HAP-1 (cell line): ENCODE measurements around the gene STK17A.
"Not testable (repeated sequence)": the region's sequence is repeated elsewhere in the genome, so short reads cannot be mapped to it uniquely, and the experiment has no call there.

Experiments used
- DNase-seq, 2 experiments: peaks; one replicate each; pipeline ENCODE4 v3.0.0-alpha.2; 2016 to 2020; ENCODE audit warnings: low spot score in 2 of 2
- H3K27me3 ChIP-seq: fragments of 250-450 bp; sonication (Bioruptor Pico); 2 replicates; pipeline ENCODE4 v1.5.1; 2020; ENCODE audit warnings: low read depth, mild to moderate bottlenecking, moderate library complexity
- H3K36me3 ChIP-seq: fragments of 250-450 bp; sonication (Bioruptor Pico); replicated peaks from 2 replicates; pipeline ENCODE4 v1.5.1; 2020; ENCODE audit warnings: mild to moderate bottlenecking
- H3K4me1 ChIP-seq: fragments of 250-450 bp; sonication (Bioruptor Pico); 2 replicates; pipeline ENCODE4 v1.5.1; 2020; ENCODE audit warnings: mild to moderate bottlenecking
- H3K4me3 ChIP-seq: fragments of 250-450 bp; sonication (Bioruptor Pico); 2 replicates; pipeline ENCODE4 v1.5.1; 2020; ENCODE audit warnings: mild to moderate bottlenecking, moderate library complexity
- H3K9me3 ChIP-seq: fragments of 250-450 bp; sonication (Bioruptor Pico); 2 replicates; pipeline ENCODE4 v1.5.1; 2020; ENCODE audit warnings: mild to moderate bottlenecking, moderate library complexity
- in situ Hi-C: fragments of 300-500 bp; cut with MboI; formaldehyde crosslinking; loops from 3 replicates; pipeline ENCODE4 v1.14.3; 2020; ENCODE audit warnings: low sequenced_read_pairs, inconsistent platforms, mixed read lengths

The STK17A gene

DNA sequence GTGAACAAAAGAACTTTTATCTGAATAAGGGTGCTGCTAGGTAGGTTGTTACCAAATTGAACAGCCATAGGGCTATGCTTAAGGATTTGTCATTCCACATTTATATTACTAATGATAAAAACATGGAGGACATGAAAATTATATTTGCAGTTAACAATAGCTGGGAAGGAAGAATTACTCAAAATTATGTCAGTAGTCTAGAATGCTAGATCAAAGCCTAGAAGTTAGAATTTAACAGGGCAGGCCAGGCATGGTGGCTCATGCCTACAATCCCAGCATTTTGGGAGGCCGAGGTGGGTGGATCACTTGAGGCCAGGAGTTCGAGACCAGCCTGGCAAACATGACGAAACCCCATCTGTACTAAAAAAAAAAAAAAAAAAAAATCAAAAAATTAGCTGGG lies 9.4 kb downstream of the STK17A start:
- Histone ChIP-seq H3K27me3 (no peaks in the 10 kb centered on the region), H3K4me3 (no peak overlapping the region), H3K36me3 (no peaks in the 10 kb centered on the region; the same call in 1 of the 2 replicates), H3K4me1 (peaks cover 6% of the 10 kb centered on the region), H3K9me3 (no peaks in the 10 kb centered on the region)
- DNase-seq: no peak
- in situ Hi-C loops: loop anchor here (25.0 kb wide), 1 partner anchor 245 kb away; no protein-coding TSS in a partner anchor

DNA sequence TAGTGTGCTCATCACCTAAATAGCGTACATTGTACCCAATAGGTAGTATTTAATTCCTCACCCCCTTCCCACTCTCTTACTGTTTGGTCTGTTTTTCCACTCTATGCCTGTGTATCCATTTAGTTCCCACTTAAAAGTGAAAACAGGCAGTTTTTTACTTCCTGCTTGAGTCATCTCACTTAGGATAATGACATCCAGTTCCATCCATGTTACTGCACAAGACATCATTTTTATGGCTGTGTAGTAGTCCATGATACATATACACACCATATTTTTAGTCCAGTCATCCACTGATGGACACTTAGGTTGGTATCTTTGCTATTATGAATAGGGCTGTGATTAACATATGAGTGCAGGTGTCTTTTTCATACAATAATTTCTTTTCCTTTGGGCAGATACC lies 10.1 kb downstream of the STK17A start:
- Histone ChIP-seq H3K36me3 (no peaks in the 10 kb centered on the region; the same call in 1 of the 2 replicates), H3K4me3 (no peak overlapping the region), H3K4me1 (peaks cover 6% of the 10 kb centered on the region), H3K9me3 (no peaks in the 10 kb centered on the region), H3K27me3 (no peaks in the 10 kb centered on the region)
- in situ Hi-C loops: loop anchor here (25.0 kb wide), 1 partner anchor 244 kb away; no protein-coding TSS in a partner anchor
- DNase-seq: no peak

DNA sequence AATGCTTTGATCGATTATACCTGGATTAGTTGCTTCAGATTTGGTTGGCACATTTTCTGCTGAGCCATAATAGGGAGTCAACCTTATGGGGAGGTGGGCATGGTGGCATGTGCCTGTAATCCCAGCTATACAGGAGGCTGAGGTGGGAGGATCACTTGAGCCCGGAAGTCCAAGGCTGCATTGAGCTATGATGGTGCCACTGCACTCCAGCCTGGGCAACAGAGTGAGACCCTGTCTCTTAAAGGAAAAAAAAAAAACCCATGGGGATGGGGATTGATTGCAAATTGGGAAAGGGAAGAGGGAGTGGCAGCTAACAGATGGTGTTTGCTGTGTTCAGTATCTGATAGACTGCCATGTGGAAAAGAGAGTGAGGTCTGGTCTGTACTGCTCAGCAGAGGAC lies 11.1 kb downstream of the STK17A start:
- no peak overlapping the region for H3K4me3 ChIP-seq
- peaks cover 6% of the 10 kb centered on the region for H3K4me1 ChIP-seq
- no peak for DNase-seq
- H3K36me3 ChIP-seq: peaks cover under 1% of the 10 kb centered on the region; the same call in 1 of the 2 replicates
- in situ Hi-C loops: loop anchor here (25.0 kb wide), 1 partner anchor 243 kb away; no protein-coding TSS in a partner anchor
- H3K27me3 ChIP-seq: no peaks in the 10 kb centered on the region
- H3K9me3 ChIP-seq: no peaks in the 10 kb centered on the region

DNA sequence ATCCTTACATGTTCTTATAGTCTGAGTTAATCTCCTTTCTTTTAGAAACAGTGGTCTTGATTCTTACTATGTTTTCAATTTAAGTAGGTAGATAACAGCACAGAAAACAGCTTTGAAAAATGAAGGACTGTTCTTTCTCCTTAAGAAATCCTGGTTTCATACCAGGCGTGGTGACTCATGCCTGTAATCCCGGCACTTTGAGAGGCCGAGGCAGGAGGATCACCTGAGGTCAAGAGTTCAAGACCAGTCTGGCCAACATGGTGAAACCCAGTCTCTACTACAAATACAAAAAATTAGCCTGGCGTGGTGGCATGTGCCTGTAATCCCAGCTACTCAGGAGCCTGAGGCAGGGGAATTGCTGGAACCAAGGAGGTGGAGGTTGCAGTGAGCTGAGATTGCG lies 13.5 kb downstream of the STK17A start:
- not testable (repeated sequence) for H3K9me3 ChIP-seq, H3K27me3 ChIP-seq, H3K4me3 ChIP-seq, DNase-seq, H3K36me3 ChIP-seq, H3K4me1 ChIP-seq
- in situ Hi-C loops: loop anchor here (25.0 kb wide), 1 partner anchor 241 kb away; no protein-coding TSS in a partner anchor

DNA sequence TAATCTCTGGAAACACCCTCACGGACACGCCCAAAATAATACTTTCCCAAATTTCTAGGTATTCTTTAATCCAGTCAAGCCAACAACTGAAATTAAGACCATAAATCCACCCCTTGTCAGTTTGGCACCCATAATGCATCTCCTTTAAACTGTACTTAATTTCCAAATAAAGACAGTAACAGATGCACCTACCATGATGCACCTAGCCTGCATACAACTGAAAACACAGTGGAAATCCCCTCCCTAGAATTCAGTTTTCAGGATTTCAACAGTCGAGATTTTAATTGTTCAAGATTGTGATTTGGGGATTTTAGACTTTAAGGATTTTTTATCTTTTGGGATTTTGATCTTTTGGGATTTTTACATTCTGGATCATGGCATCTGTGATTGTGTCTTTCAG lies 17.1 kb downstream of the STK17A start:
- H3K27me3 ChIP-seq: no peaks in the 10 kb centered on the region
- H3K4me1 ChIP-seq: peaks cover 4% of the 10 kb centered on the region; the same call in 1 of the 2 replicates
- in situ Hi-C loops: loop anchor here (10.0 kb wide), 1 partner anchor 95 kb away; no protein-coding TSS in a partner anchor
- DNase-seq: no peak
- H3K4me3 ChIP-seq: no peak overlapping the region
- 0 out of 2 replicates have a peak, but pooled peaks cover 4% of the 10 kb centered on the region for H3K9me3 ChIP-seq
- peaks cover 4% of the 10 kb centered on the region; the same call in 1 of the 2 replicates for H3K36me3 ChIP-seq

DNA sequence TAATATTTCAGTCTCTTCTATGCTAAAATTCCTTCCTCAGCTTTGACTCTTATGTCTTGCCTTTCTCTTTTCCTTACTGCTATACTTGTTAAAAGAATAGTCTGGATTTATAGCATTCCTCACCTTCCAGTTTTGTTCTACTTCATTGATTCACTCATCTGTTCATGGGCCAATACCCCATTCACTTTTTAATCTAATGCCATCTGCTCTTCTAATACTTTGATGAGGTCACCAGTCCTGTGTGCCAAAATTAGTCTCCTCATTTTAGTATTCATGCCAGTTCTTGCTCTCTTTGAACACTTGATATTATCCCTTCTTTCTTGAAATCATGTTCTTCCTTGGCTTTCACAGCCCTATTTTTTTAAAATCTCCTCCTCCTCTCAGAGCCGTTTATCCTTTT lies 19.3 kb downstream of the STK17A start:
- DNase-seq: no peak
- Histone ChIP-seq H3K36me3 (peaks cover 4% of the 10 kb centered on the region; the same call in 1 of the 2 replicates), H3K4me3 (no peak overlapping the region), H3K9me3 (0 out of 2 replicates have a peak, but pooled peaks cover 4% of the 10 kb centered on the region), H3K4me1 (peaks cover 4% of the 10 kb centered on the region; the same call in 1 of the 2 replicates), H3K27me3 (no peaks in the 10 kb centered on the region)
- in situ Hi-C loops: loop anchor here (10.0 kb wide), 1 partner anchor 93 kb away; no protein-coding TSS in a partner anchor

DNA sequence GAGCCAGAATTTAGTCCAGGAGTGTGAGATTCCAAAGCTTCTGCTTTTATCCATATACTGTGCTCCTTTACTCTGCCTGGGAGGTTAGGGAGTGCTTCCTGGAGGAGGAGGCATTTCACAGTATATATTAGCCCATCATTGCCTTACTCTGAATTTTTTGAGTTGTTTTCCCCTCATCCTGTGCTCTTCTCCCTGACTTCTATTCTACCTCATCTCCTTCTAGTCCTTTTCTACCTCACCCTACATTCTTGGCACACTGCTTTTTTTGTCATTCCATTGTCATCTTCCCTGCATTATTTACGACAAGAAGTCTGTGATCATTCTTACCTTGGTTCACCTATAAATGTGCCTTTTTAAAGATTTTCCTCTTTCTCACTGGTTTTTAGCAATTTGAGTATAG lies 21.3 kb downstream of the STK17A start:
- Histone ChIP-seq H3K4me1 (peaks cover 4% of the 10 kb centered on the region; the same call in 1 of the 2 replicates), H3K4me3 (no peak overlapping the region), H3K9me3 (0 out of 2 replicates have a peak, but pooled peaks cover 4% of the 10 kb centered on the region), H3K27me3 (no peaks in the 10 kb centered on the region), H3K36me3 (peaks cover 11% of the 10 kb centered on the region)
- in situ Hi-C loops: loop anchor here (10.0 kb wide), 1 partner anchor 91 kb away; no protein-coding TSS in a partner anchor
- DNase-seq: no peak

DNA sequence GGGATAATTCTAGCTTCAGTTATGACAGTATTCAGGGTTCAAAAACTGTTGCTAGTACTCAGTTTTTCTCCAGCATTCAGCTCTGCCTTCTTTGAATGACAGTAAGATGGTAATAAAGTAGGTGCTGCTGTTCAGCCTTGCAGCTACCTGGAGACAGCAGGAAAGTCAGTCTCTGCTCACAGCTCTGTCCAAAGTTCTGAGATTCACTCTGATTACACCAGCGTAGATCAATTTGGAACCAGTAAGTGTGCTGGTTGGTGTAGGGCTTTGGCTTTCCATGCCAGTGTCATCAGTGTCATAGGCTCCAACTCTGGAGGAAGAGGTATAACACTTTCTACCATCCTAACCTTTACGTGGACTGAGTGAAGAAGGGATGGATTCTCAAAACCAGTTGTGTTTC lies 26.2 kb downstream of the STK17A start:
- H3K27me3 ChIP-seq: no peaks in the 10 kb centered on the region
- 0 out of 2 replicates have a peak, but pooled peaks cover 4% of the 10 kb centered on the region for H3K9me3 ChIP-seq
- DNase-seq: no peak
- no peaks in the 10 kb centered on the region for H3K4me1 ChIP-seq
- no peak overlapping the region for H3K4me3 ChIP-seq
- in situ Hi-C loops: loop anchor here (10.0 kb wide), 1 partner anchor 86 kb away; no protein-coding TSS in a partner anchor
- peaks cover 24% of the 10 kb centered on the region for H3K36me3 ChIP-seq

DNA sequence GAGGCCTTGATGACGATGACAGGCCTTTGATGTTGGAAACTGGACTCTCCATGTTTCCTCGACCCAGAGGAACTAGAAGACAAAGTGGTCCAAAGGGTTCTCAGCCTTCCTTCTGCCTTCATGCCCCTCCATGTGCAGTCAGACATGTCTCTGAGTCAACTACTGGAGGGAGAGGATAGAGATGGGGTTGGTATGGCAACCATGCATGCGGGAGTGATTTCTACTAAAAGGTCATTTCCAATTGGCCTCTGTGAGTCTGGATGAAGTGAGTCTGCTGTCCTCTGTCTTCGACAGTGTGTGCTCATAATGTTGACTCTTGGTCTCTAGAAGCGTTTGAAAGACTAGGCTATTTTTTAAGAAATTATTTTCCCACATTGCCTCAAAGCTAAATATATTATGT lies 29.2 kb downstream of the STK17A start:
- Histone ChIP-seq H3K4me1 (no peaks in the 10 kb centered on the region), H3K27me3 (no peaks in the 10 kb centered on the region), H3K36me3 (peaks cover 27% of the 10 kb centered on the region), H3K4me3 (no peak overlapping the region), H3K9me3 (no peaks in the 10 kb centered on the region)
- in situ Hi-C loops: no loop called here
- no peak for DNase-seq

DNA sequence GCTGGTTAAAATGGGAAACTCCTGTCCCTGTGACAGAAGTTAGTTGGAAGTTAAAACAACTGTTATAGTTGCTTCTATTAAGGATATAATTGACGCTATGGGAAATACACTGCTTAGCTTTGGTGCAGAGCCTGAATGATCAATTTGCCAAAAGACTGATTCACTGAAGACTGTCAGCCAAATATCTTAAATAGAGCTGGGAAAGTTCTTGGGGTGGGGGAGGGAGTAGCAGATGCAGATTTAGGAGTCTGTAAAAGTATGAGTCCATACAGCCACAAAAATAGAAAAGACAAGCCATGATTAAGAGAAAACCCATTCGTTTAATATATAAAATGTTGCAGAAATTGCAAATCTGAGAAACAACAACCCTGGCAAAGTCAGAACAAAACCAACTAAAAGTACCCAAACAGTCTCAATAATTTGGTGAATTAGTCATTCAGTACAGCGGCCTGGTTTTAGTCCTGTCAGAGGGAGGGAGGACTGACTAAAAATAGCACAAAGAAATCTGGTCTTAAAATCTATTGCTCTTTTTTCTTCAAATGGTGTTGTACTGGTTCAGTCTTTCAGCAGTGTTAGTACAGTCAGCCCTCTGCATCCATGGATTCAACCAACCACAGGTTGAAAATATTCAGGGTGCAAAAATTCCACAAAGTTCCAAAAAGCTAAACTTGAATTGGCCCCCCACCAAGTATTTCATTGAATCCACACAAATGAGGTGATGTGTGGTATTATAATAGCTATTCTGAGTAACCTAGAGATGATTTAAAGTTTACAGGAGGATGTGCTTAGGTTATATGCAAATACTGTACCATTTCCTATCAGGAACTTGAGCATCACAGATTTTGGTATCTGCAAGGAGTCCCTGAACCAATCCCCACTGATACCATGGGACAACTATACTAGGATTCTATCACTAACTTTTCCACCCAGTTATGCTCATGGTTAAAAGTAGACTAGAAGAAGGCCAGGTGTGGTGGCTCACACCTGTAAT lies 30.0 kb downstream of the STK17A start:
- in situ Hi-C loops: no loop called here
- no peak for DNase-seq
- no peaks in the 10 kb centered on the region for H3K9me3 ChIP-seq
- H3K4me3 ChIP-seq: no peak overlapping the region
- H3K36me3 ChIP-seq: peaks cover 32% of the 10 kb centered on the region
- H3K4me1 ChIP-seq: peaks cover 3% of the 10 kb centered on the region
- H3K27me3 ChIP-seq: no peaks in the 10 kb centered on the region

DNA sequence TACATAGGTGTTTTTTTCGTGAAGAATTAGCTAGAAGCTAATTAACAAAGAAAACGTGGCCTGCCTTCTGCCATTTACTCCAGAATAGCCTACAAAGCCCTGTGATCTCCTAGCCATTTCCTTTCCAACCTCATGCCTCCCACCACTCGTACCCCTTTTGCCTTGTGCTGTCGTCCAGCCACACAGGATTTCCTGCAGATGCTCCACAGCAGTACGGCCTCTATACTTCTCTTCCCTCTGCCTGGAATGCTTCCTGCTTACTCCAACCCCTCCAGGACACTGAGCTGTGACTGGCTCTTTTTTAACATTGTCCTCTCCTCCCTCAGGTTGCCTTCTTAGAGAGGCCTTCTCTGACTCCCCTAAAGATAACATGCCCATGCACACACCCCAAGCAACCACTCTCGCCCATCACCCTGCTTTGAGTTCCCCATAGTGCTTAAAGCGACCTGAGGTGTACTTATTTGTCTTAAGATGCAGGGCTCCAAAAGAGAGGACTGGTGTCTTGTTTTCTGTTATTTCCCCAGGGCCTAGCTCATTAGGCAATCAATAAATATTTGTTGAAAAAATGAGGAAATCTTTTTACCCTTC lies 32.7 kb downstream of the STK17A start:
- H3K36me3 ChIP-seq: peaks cover 21% of the 10 kb centered on the region
- peaks cover 9% of the 10 kb centered on the region for H3K4me1 ChIP-seq
- no peaks in the 10 kb centered on the region for H3K27me3 ChIP-seq
- no peaks in the 10 kb centered on the region for H3K9me3 ChIP-seq
- no peak overlapping the region for H3K4me3 ChIP-seq
- DNase-seq: no peak
- in situ Hi-C loops: no loop called here

DNA sequence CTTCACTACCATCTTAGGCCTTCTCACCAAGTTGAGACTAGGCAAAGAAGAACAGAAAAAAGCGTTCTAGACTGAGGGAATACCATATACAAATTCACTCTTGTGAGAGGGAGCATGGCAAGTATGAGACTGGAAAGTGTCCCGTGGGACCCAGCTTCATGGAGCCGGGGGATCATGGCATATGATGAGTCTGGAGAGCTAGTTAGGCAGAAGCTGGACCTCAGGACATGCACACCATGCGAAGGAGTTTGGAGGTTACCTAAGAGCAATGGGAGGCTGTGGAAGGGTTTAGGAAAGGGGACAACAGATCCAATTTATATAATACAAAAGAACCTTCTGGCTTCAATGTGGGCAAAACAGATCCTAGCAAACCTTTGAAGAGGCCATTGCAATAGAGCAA lies 34.1 kb downstream of the STK17A start:
- H3K4me3 ChIP-seq: no peak overlapping the region
- in situ Hi-C loops: no loop called here
- H3K9me3 ChIP-seq: no peaks in the 10 kb centered on the region
- H3K36me3 ChIP-seq: peaks cover 16% of the 10 kb centered on the region
- peaks cover 12% of the 10 kb centered on the region for H3K4me1 ChIP-seq
- H3K27me3 ChIP-seq: no peaks in the 10 kb centered on the region
- DNase-seq: no peak

DNA sequence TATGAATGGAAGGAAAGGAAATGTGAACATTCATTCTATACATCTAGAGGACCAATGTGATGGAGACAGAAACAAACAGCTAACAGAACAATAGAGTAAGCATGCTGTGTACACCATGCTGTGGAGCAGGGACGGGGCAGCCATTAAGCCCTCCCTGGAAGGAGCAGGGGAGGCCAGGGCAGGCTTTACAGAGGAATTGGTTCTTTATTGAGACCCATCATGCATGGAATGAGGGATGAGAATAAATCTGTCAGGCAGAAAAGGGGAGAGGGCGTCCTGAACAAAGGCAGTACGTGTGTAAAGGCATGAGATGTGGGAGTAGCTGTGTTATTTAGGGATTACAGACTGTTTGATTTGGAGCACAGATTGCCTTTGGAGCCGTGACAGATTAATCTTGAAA lies 35.2 kb downstream of the STK17A start:
- no peaks in the 10 kb centered on the region for H3K9me3 ChIP-seq
- no peak overlapping the region for H3K4me3 ChIP-seq
- no peaks in the 10 kb centered on the region for H3K27me3 ChIP-seq
- peak; percentile 55 to 67 for DNase-seq
- peaks cover 16% of the 10 kb centered on the region for H3K4me1 ChIP-seq
- H3K36me3 ChIP-seq: peaks cover 12% of the 10 kb centered on the region
- in situ Hi-C loops: no loop called here
